IMR-90 (cell line): ENCODE results near the gene MAPKAP1. TPM values are rescaled to one million over a fixed set of nuclear protein-coding genes. Genes with fewer than 3 reads are reported as not detected.

Experiments
- ATAC-seq: fragments of 200-7000 bp; cut with Tn5 transposase; 2 replicates; pipeline ENCODE4 v1.9.1; 2020; ENCODE audit warnings: low read depth, mild to moderate bottlenecking, moderate library complexity
- BruUV-seq: library from RNA; stranded (reverse); fragments of 400-500 nt; replicated peaks from 2 replicates; lab custom pipeline; 2021; lab: Mats Ljungman, UMichigan
- CTCF ChIA-PET: fragments of 300-600 bp; formaldehyde crosslinking; extraction: SDS; loops from one replicate; lab custom pipeline; 2021; ENCODE audit warnings: antibody characterized with exemption; lab: Yijun Ruan, JAX
- POLR2A ChIA-PET: fragments of 300-600 bp; sonication (Branson Sonifier 250); formaldehyde crosslinking; loops from one replicate; lab custom pipeline; 2022; ENCODE audit warnings: antibody characterized with exemption; ENCODE audit not compliant: unreplicated experiment; lab: Charles Lee
- DNase-seq: peaks from one replicate; pipeline ENCODE4 v3.0.0; 2013
- H2AFZ ChIP-seq: replicated peaks from 2 replicates; pipeline ENCODE3; 2013; ENCODE audit warnings: low read length, mild to moderate bottlenecking; ENCODE audit not compliant: poor library complexity
- H2AK5ac ChIP-seq: 2 replicates; pipeline ENCODE4 v1.6.1; 2013; ENCODE audit warnings: low read depth, low read length, inconsistent platforms
- H2AK9ac ChIP-seq: replicated peaks from 2 replicates; pipeline ENCODE3; 2013; ENCODE audit warnings: mild to moderate bottlenecking, low read depth, low read length, moderate library complexity; ENCODE audit not compliant: poor library complexity
- H2BK120ac ChIP-seq: 2 replicates; pipeline ENCODE4 v1.6.1; 2013; ENCODE audit warnings: low read depth, low read length, inconsistent platforms
- H2BK15ac ChIP-seq: 3 replicates; pipeline ENCODE4 v1.6.1; 2013; ENCODE audit warnings: low read depth, low read length, inconsistent platforms
- H2BK20ac ChIP-seq: 2 replicates; pipeline ENCODE4 v1.6.1; 2013; ENCODE audit warnings: low read depth, mild to moderate bottlenecking, inconsistent platforms, low read length, moderate library complexity
- H2BK5ac ChIP-seq: 2 replicates; pipeline ENCODE4 v1.6.1; 2013; ENCODE audit warnings: mild to moderate bottlenecking, low read depth, low read length, inconsistent platforms; ENCODE audit not compliant: poor library complexity, severe bottlenecking
- H3K14ac ChIP-seq: replicated peaks from 2 replicates; pipeline ENCODE4 v1.6.1; 2013; ENCODE audit warnings: low read depth, low read length, inconsistent platforms
- H3K18ac ChIP-seq: 2 replicates; pipeline ENCODE4 v1.6.1; 2013; ENCODE audit warnings: low read depth, low read length, control low read depth
- H3K23ac ChIP-seq: 2 replicates; pipeline ENCODE4 v1.6.1; 2013; ENCODE audit warnings: low read depth, low read length, inconsistent platforms
- H3K27ac ChIP-seq: 2 replicates; pipeline ENCODE4 v1.5.1; 2013; ENCODE audit warnings: mild to moderate bottlenecking, control low read depth, low read length; ENCODE audit not compliant: insufficient read depth
- H3K27me3 ChIP-seq: 2 replicates; pipeline ENCODE4 v1.6.1; 2013; ENCODE audit warnings: low read length; ENCODE audit not compliant: control insufficient read depth, insufficient read depth
- H3K36me3 ChIP-seq: 2 replicates; pipeline ENCODE4 v1.6.1; 2013; ENCODE audit warnings: low read length, mixed read lengths; ENCODE audit not compliant: control insufficient read depth, insufficient read depth
- H3K4ac ChIP-seq: 2 replicates; pipeline ENCODE4 v1.6.1; 2013; ENCODE audit warnings: low read depth, low read length, inconsistent platforms
- H3K4me1 ChIP-seq: 2 replicates; pipeline ENCODE4 v1.6.1; 2013; ENCODE audit warnings: low read length, mixed read lengths; ENCODE audit not compliant: control insufficient read depth, insufficient read depth
- H3K4me2 ChIP-seq: 2 replicates; pipeline ENCODE4 v1.6.1; 2013; ENCODE audit warnings: low read depth, mild to moderate bottlenecking, control low read depth, low read length, moderate library complexity
- H3K4me3 ChIP-seq: 2 replicates; pipeline ENCODE4 v1.5.1; 2013; ENCODE audit warnings: low read depth, mild to moderate bottlenecking, control low read depth, low read length, moderate library complexity; ENCODE audit not compliant: insufficient read depth
- H3K56ac ChIP-seq: 2 replicates; pipeline ENCODE4 v1.6.1; 2013; ENCODE audit warnings: low read length, inconsistent platforms; ENCODE audit not compliant: insufficient read depth; ENCODE audit errors: extremely low read depth
- H3K79me1 ChIP-seq, 2 experiments: 2 replicates each; pipeline ENCODE4 v1.6.1; 2013; ENCODE audit warnings: low read length in 2 of 2, inconsistent platforms in 1 of 2, low read depth in 1 of 2
- H3K9ac ChIP-seq: 2 replicates; pipeline ENCODE4 v1.6.1; 2013; ENCODE audit warnings: low read depth, low read length, control low read depth
- H3K9me1 ChIP-seq: 2 replicates; pipeline ENCODE4 v1.6.1; 2013; ENCODE audit warnings: low read length, inconsistent platforms; ENCODE audit not compliant: insufficient read depth
- H3K9me3 ChIP-seq: 2 replicates; pipeline ENCODE4 v1.6.1; 2013; ENCODE audit warnings: low read length; ENCODE audit not compliant: control insufficient read depth, insufficient read depth
- H4K20me1 ChIP-seq: 2 replicates; pipeline ENCODE4 v1.6.1; 2013; ENCODE audit warnings: low read length, inconsistent platforms; ENCODE audit not compliant: insufficient read depth
- H4K5ac ChIP-seq: 2 replicates; pipeline ENCODE4 v1.6.1; 2013; ENCODE audit warnings: mild to moderate bottlenecking, low read depth, low read length, control low read depth
- H4K8ac ChIP-seq, 2 experiments: 2 replicates each; pipeline ENCODE4 v1.6.1; 2013; ENCODE audit warnings: low read depth in 2 of 2, low read length in 2 of 2, control low read depth in 1 of 2, inconsistent platforms in 1 of 2
- H4K91ac ChIP-seq: 2 replicates; pipeline ENCODE4 v1.6.1; 2013; ENCODE audit warnings: low read depth, low read length, inconsistent platforms; ENCODE audit not compliant: insufficient read depth
- BHLHE40 ChIP-seq: fragments of 150-350 bp; IDR thresholded peaks from 2 replicates; pipeline ENCODE4 v1.6.1; 2016; ENCODE audit warnings: mild to moderate bottlenecking, low read depth, low read length
- CEBPB ChIP-seq: IDR thresholded peaks from 2 replicates; pipeline ENCODE4 v1.6.1; 2012; ENCODE audit warnings: low read depth, low read length, improper control_type of control experiment
- CHD1 ChIP-seq: IDR thresholded peaks from 2 replicates; pipeline ENCODE4 v1.6.1; 2012; ENCODE audit warnings: low read depth, low read length, improper control_type of control experiment
- FOS ChIP-seq: fragments of 150-350 bp; IDR thresholded peaks from 2 replicates; pipeline ENCODE4 v1.6.1; 2016; ENCODE audit warnings: low read depth, low read length
- MAFK ChIP-seq: IDR thresholded peaks from 2 replicates; pipeline ENCODE4 v1.6.1; 2012; ENCODE audit warnings: low read depth, low read length, improper control_type of control experiment
- MAZ ChIP-seq: IDR thresholded peaks from 2 replicates; pipeline ENCODE4 v1.6.1; 2012; ENCODE audit warnings: low read depth, mild to moderate bottlenecking, low read length, improper control_type of control experiment, moderate library complexity, borderline replicate concordance
- MXI1 ChIP-seq: IDR thresholded peaks from 2 replicates; pipeline ENCODE4 v1.6.1; 2012; ENCODE audit warnings: low read depth, mild to moderate bottlenecking, low read length, moderate library complexity, borderline replicate concordance
- NFE2L2 ChIP-seq: fragments of 150-350 bp; IDR thresholded peaks from 2 replicates; pipeline ENCODE4 v1.6.1; 2016; ENCODE audit warnings: low read depth, mild to moderate bottlenecking, low read length
- POLR2A ChIP-seq: IDR thresholded peaks from 2 replicates; pipeline ENCODE4 v1.6.1; 2012; ENCODE audit warnings: mild to moderate bottlenecking, low read depth, low read length
- RAD21 ChIP-seq: IDR thresholded peaks from 2 replicates; pipeline ENCODE4 v1.6.1; 2012; ENCODE audit warnings: low read length, improper control_type of control experiment
- RCOR1 ChIP-seq: IDR thresholded peaks from 2 replicates; pipeline ENCODE4 v1.6.1; 2012; ENCODE audit warnings: mild to moderate bottlenecking, low read length, improper control_type of control experiment; ENCODE audit not compliant: insufficient replicate concordance
- RFX5 ChIP-seq: IDR thresholded peaks from 2 replicates; pipeline ENCODE4 v1.8.0; 2012; ENCODE audit warnings: low read depth, mild to moderate bottlenecking, low read length, moderate library complexity
- SMC3 ChIP-seq: fragments of 150-350 bp; IDR thresholded peaks from 2 replicates; pipeline ENCODE4 v1.6.1; 2016; ENCODE audit warnings: low read depth, mild to moderate bottlenecking, antibody characterized with exemption, low read length, moderate library complexity
- dilution Hi-C: fragments of 300-500 bp; cut with HindIII; formaldehyde crosslinking; loops from one replicate; pipeline ENCODE4 v1.14.3; 2018; ENCODE audit warnings: low sequenced_read_pairs; ENCODE audit not compliant: unreplicated experiment
- in situ Hi-C: fragments of 300-500 bp; cut with MboI; formaldehyde crosslinking; loops from 3 replicates; pipeline ENCODE4 v1.14.3; 2019; ENCODE audit warnings: low sequenced_read_pairs, inconsistent platforms, mixed read lengths
- intact Hi-C: fragments of 100-400 bp; cut with micrococcal nuclease; formaldehyde crosslinking; loops from 2 replicates; pipeline ENCODE4 v1.10.0; 2022
- polyA plus RNA-seq, 3 experiments: library from polyadenylated mRNA; depleted of rRNA; stranded (reverse); fragments of >200 nt; gene quantifications; 2 replicates each; pipeline ENCODE4 v1.2.3, GENCODE V29; 2012; ENCODE audit warnings: low replicate concordance in 1 of 3
- total RNA-seq: library from RNA; depleted of rRNA; stranded (reverse); fragments of >200 nt; gene quantifications from 2 replicates; pipeline ENCODE4 v1.2.3, GENCODE V29; 2012
- TF ChIP-seq, protein P1 (sequence below): fragments of 150-350 bp; IDR thresholded peaks from 2 replicates; pipeline ENCODE4 v1.6.1; 2017; ENCODE audit warnings: mild to moderate bottlenecking, antibody characterized with exemption, low read length, low read depth
- TF ChIP-seq, protein P2 (sequence below): fragments of 150-350 bp; IDR thresholded peaks from 2 replicates; pipeline ENCODE4 v1.6.1; 2016; ENCODE audit warnings: low read depth, mild to moderate bottlenecking, low read length, moderate library complexity, borderline replicate concordance
- TF ChIP-seq, protein P3 (sequence below): conservative IDR thresholded peaks from 2 replicates; pipeline ENCODE4 v1.5.1; 2012; ENCODE audit warnings: mild to moderate bottlenecking, low read depth, low read length, improper control_type of control experiment

MAPKAP1 gene
- total and polyA plus RNA-seq, 2 of the 4 experiments (the other 2 are of a cell fraction) = 87.2 to 158 TPM

DNA sequence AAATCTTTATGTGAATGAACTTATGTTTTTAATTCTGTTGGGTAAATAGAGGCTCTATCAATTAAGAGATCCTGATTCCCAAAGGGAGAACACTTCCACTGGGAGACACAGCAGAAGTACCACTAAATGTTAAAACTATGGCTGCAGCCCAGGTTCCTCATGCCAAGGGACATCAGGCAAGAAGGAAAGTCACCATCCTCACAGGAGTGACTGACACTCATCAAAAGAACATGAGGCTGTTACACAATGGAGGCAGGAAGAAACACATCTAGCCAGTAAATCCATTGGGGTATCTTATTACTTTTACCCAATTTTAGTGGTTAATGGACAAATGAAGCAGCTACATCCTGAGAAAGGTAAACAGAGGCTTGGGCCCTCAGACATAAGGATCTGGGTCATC lies 94.4 kb downstream of the MAPKAP1 start:
- H2AK9ac ChIP-seq = no peak overlapping the region
- intact Hi-C loops (no loop called here), dilution Hi-C loops (no loop called here), in situ Hi-C loops (no loop called here)
- no peak overlapping the region for H2AK5ac ChIP-seq
- H4K20me1 ChIP-seq = peaks cover 41% of the 10 kb centered on the region
- H3K4ac ChIP-seq = no peak overlapping the region
- H3K9me3 ChIP-seq = no peaks in the 10 kb centered on the region
- H3K56ac ChIP-seq = no peak overlapping the region
- BruUV-seq = no TSS peak
- H3K14ac ChIP-seq = no peak overlapping the region
- H3K36me3 ChIP-seq = no peaks in the 10 kb centered on the region
- no peak overlapping the region for H4K5ac ChIP-seq
- no peak overlapping the region for H4K8ac ChIP-seq
- no peak overlapping the region for H3K9ac ChIP-seq
- no peaks in the 10 kb centered on the region for H3K27me3 ChIP-seq
- H2AFZ ChIP-seq = no peak overlapping the region
- ChIA-PET POLR2A (no interaction called here), CTCF (no interaction called here)
- H4K91ac ChIP-seq = no peak overlapping the region
- no peak overlapping the region for H2BK20ac ChIP-seq
- H2BK15ac ChIP-seq = no peak overlapping the region
- peaks cover 31 to 44% of the 10 kb centered on the region in 2 experiments for H3K79me1 ChIP-seq
- ATAC-seq (no peak), DNase-seq (no peak)
- no peak overlapping the region for H3K23ac ChIP-seq
- no peak overlapping the region for H3K27ac ChIP-seq
- no peak overlapping the region for H3K4me3 ChIP-seq
- H3K9me1 ChIP-seq = peaks cover 10% of the 10 kb centered on the region
- no peak overlapping the region for H3K4me2 ChIP-seq
- no peak overlapping the region for H3K18ac ChIP-seq
- H3K4me1 ChIP-seq = peaks cover 2% of the 10 kb centered on the region; the same call in 1 of the 2 replicates
- H2BK5ac ChIP-seq = no peak overlapping the region
- TF ChIP-seq MAFK = no peak
- TF ChIP-seq MAZ = no peak
- no peak for TF ChIP-seq NFE2L2
- no peak for TF ChIP-seq BHLHE40
- TF ChIP-seq RCOR1 = no peak
- TF ChIP-seq RAD21 = no peak
- TF ChIP-seq SMC3 = no peak
- TF ChIP-seq CEBPB = no peak
- no peak for TF ChIP-seq MXI1
- TF ChIP-seq, protein P1, sequence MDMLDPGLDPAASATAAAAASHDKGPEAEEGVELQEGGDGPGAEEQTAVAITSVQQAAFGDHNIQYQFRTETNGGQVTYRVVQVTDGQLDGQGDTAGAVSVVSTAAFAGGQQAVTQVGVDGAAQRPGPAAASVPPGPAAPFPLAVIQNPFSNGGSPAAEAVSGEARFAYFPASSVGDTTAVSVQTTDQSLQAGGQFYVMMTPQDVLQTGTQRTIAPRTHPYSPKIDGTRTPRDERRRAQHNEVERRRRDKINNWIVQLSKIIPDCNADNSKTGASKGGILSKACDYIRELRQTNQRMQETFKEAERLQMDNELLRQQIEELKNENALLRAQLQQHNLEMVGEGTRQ = no peak
- no peak for TF ChIP-seq CHD1
- no peak for TF ChIP-seq FOS
- no peak for TF ChIP-seq POLR2A
- no peak for TF ChIP-seq RFX5
- TF ChIP-seq, protein P2, sequence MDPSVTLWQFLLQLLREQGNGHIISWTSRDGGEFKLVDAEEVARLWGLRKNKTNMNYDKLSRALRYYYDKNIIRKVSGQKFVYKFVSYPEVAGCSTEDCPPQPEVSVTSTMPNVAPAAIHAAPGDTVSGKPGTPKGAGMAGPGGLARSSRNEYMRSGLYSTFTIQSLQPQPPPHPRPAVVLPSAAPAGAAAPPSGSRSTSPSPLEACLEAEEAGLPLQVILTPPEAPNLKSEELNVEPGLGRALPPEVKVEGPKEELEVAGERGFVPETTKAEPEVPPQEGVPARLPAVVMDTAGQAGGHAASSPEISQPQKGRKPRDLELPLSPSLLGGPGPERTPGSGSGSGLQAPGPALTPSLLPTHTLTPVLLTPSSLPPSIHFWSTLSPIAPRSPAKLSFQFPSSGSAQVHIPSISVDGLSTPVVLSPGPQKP = no peak
- TF ChIP-seq, protein P3, sequence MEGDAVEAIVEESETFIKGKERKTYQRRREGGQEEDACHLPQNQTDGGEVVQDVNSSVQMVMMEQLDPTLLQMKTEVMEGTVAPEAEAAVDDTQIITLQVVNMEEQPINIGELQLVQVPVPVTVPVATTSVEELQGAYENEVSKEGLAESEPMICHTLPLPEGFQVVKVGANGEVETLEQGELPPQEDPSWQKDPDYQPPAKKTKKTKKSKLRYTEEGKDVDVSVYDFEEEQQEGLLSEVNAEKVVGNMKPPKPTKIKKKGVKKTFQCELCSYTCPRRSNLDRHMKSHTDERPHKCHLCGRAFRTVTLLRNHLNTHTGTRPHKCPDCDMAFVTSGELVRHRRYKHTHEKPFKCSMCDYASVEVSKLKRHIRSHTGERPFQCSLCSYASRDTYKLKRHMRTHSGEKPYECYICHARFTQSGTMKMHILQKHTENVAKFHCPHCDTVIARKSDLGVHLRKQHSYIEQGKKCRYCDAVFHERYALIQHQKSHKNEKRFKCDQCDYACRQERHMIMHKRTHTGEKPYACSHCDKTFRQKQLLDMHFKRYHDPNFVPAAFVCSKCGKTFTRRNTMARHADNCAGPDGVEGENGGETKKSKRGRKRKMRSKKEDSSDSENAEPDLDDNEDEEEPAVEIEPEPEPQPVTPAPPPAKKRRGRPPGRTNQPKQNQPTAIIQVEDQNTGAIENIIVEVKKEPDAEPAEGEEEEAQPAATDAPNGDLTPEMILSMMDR = no peak
- H2BK120ac ChIP-seq = no peak overlapping the region
